Measurements from ENCODE around the gene ANTXR2. TPM values are rescaled to one million over a fixed set of nuclear protein-coding genes. Genes with fewer than 3 reads are reported as not detected.
A peak's percentile ranks its signal among the peaks of the same experiment; 100 is the strongest.

The ANTXR2 gene
- polyA plus RNA-seq, 3 donors: 60.8 to 68.5 (median 61.7) TPM

GRCh38 chr4:79872738-79873137 lies 200.3 kb downstream of the ANTXR2 start:
- DNase-seq: no peak

DNA sequence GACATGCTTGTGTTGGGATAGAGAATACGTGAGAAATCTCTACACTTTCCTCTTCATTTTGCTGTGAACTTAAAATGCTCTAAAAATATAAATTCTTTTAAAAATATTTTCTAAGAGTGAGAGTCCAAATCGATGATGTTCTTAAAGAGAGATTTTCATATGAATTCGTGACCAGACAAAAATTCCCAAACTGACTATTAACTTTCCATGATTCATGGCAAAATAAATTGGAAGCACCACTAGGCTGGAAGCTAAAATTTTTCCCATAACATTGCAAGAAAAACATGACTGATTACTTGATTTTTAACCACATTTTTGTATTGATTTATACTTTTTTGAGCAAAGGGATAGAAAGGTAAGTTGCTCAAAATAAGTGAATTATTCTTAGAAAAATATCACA lies 201.1 kb downstream of the ANTXR2 start:
- no peak for DNase-seq

GRCh38 chr4:79869597-79870237 lies 203.3 kb downstream of the ANTXR2 start:
- DNase-seq: peak; percentile 17

DNA sequence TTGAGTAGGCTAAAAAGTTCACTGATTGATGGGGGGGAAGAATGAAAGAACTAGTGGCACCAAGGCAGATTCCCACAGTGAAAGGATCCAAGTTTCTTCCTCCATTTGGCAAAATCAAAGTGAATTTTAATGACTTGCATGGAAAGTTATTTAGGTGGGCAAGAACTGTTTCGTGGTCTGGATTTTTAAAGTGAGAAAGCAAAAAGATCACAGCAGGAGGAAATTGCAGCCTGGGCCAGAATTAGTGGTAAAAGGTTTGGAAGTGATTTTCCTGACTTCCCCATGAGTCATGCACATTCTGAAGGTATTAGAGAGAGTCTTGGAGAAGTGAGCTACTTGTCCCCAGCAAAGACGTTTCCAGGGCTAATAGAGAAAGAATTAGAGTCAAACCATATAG lies 207.8 kb downstream of the ANTXR2 start:
- DNase-seq: no peak

DNA sequence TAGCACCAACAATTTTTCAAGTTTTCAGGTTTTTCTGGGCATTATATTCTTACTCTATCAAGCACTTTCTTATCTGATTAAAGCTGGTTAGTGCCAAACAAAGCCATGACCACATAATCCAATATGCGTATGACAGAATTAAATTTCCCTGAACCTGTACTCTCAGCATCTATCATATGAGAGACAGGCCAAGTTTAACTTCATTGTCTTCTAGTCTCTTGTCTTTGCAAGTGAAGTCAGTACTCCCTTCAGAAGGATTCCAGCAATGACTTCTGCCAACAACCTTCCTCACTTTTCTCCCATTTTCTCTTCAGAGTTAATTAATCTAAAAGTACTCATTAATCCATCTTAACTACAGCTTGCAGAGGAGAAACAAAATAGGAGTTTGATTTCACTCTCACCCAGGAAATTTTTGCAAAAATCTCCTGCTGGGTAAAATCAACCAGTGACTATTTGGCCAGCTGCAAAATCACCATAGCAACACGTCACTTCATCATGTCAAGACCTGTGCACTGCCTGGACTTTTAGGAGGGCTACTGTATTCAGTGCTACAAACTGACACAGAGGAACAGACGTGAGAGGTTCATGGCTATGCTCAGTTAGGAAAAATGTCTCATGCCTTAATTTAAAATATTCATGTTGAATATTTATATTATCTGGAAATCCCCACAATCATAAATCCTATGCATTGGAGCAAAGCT lies 208.4 kb downstream of the ANTXR2 start:
- DNase-seq: no peak

DNA sequence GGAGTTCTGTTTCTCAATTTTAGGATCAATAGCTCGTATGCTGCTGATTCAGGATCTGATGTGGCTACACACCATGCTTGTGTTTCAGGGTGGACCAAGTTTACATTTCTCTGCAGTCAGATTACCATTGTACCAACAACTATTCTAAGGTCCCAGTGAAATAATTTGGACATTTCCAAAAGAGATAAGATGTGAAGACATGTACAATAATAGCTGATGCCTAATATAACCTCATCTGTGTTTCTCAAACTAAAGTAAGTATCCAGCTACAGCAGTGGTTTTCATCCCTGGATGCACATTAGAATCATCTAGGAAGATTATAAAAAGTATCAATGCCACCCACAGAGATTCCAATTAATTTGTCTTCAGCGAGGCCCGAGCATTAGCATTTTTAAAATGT lies 209.7 kb downstream of the ANTXR2 start:
- DNase-seq: no peak

GRCh38 chr4:79862821-79863220 lies 210.2 kb downstream of the ANTXR2 start:
- DNase-seq: no peak

GRCh38 chr4:79857811-79858210 lies 215.2 kb downstream of the ANTXR2 start:
- no peak for DNase-seq

GRCh38 chr4:79856196-79856595 lies 216.8 kb downstream of the ANTXR2 start:
- DNase-seq: no peak

GRCh38 chr4:79854856-79855502 lies 218.1 kb downstream of the ANTXR2 start:
- peak; percentile 37 for DNase-seq

- no peak for DNase-seq
Measured at GRCh38 chr4:79852305-79852730, 220.7 kb downstream of the ANTXR2 start.

- no peak for DNase-seq
Measured at GRCh38 chr4:79851625-79852304, 221.3 kb downstream of the ANTXR2 start.

Other genes starting within 250 kb of the ANTXR2 start
- gene PRDM8, start 124.3 kb upstream of the ANTXR2 start, polyA plus RNA-seq (ENCODE audit: insufficient read length in 3 of 3): 1 to 10 TPM in 2 of 3 donors, under 1 TPM in 1; 0.93 to 2.8 (median 2.1) TPM
- under 1 TPM in 2 of 3 donors, not detected in 1; 0.01 to 0.09 TPM for gene FGF5, start 193.4 kb upstream of the ANTXR2 start, polyA plus RNA-seq (ENCODE audit: insufficient read length in 3 of 3)

Data from renal pelvis (tissue), 4 donors.